Esophagus squamous epithelium (tissue), 5 donors: Measurements from ENCODE around the gene SOCS2. TPM values are rescaled to one million over a fixed set of nuclear protein-coding genes. Genes with fewer than 3 reads are reported as not detected.
"Not testable (repeated sequence)": the region's sequence is repeated elsewhere in the genome, so short reads cannot be mapped to it uniquely, and the experiment has no call there.

Experiments
- DNase-seq: peaks from one replicate; lab custom pipeline; 2025; lab: John Stamatoyannopoulos, UW
- H3K27ac ChIP-seq, 4 donors: fragments of 200-600 bp; sonication (generic); one replicate each; pipeline ENCODE4 v1.5.1; 2016 to 2019; ENCODE audit warnings: mild to moderate bottlenecking in 1 of 4
- H3K27me3 ChIP-seq, 4 donors: fragments of 200-600 bp; sonication (generic); 1 replicate in 3 of 4; 2 replicates in 1 of 4; pipeline versions ENCODE4 v1.5.1 to v1.6.0; 2017 to 2021; ENCODE audit warnings: antibody characterized with exemption in 1 of 4
- H3K36me3 ChIP-seq, 3 donors: fragments of 200-600 bp; sonication (generic); one replicate each; pipeline ENCODE4 v1.5.1; 2016 to 2019
- H3K4me1 ChIP-seq, 3 donors: fragments of 200-600 bp; sonication (generic); one replicate each; pipeline ENCODE4 v1.5.1; 2017 to 2019
- H3K4me3 ChIP-seq, 4 donors: fragments of 200-600 bp; sonication (generic); 1 replicate in 3 of 4; 2 replicates in 1 of 4; pipeline ENCODE4 v1.5.1; 2016 to 2019; ENCODE audit warnings: mild to moderate bottlenecking in 2 of 4, moderate library complexity in 1 of 4
- H3K9me3 ChIP-seq, 3 donors: fragments of 200-600 bp; sonication (generic); one replicate each; pipeline ENCODE4 v1.5.1; 2016 to 2019
- POLR2A ChIP-seq, 4 donors: fragments of 450-650 bp; IDR thresholded peaks; one replicate each; pipeline ENCODE4 v1.6.1; 2017; ENCODE audit warnings: antibody characterized with exemption in 4 of 4, mild to moderate bottlenecking in 4 of 4, moderate library complexity in 3 of 4
- WGBS, 2 donors: methylation state at CpG; one replicate each; pipeline ENCODE4 v1.1.5; 2018; 5-methylcytosine and 5-hydroxymethylcytosine counted together
- intact Hi-C: fragments of 100-400 bp; cut with DNase I; formaldehyde crosslinking; loops from one replicate; pipeline ENCODE4 v1.15.0; 2022
- total RNA-seq, 4 donors: library from RNA; depleted of rRNA; stranded (reverse); fragments of >200 nt; gene quantifications; one replicate each; pipeline ENCODE4 v1.1.0, GENCODE V29; 2016
- TF ChIP-seq, protein P1 (sequence below), 6 experiments: fragments of 450-650 bp in 4 of 6; fragments of 200-600 bp in 2 of 6; sonication (generic) in 2 of 6; IDR thresholded peaks; one replicate each; pipeline ENCODE4 v1.5.1; 2016 to 2019; ENCODE audit warnings: antibody characterized with exemption in 6 of 6, mild to moderate bottlenecking in 4 of 6, moderate library complexity in 4 of 6
- donor health status: DM: yes; HTN: yes; CAD: no.

SOCS2 gene
- total RNA-seq, 4 donors from 2014 or later: 3.4 to 18.5 (median 9.8) TPM

DNA sequence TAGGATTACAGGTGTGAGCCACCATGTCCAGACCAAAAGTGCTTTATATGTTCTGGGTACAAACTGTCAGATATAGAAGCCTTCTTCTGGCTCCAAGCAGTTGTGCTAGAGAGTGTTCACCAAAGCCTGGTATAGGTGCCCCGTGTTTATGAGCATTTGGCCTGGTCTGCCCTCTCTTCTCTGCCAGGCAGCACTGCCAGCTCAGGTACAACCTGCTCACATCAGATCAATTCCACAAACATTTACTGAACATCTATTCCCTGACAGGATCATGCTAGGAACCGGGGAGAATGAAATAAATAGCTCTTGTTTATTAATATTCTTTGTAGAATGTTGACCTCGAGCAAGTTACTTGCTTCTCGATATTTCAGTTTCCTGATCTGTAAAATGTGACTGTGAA, 20.0 kb upstream of the SOCS2 start:
- intact Hi-C loops: no loop called here
- WGBS, 2 donors: 74 to 77% methylated on average over 4 of the region's 4 CpGs
- H3K9me3 ChIP-seq: no peaks in the 10 kb centered on the region
- no peaks in the 10 kb centered on the region for H3K27me3 ChIP-seq
- no peaks in the 10 kb centered on the region for H3K36me3 ChIP-seq
- no peak overlapping the region for H3K4me3 ChIP-seq
- no peak for DNase-seq
- H3K27ac ChIP-seq: no peak overlapping the region
- no peaks in the 10 kb centered on the region for H3K4me1 ChIP-seq
- no peak for TF ChIP-seq POLR2A (IDR thresholded peaks at IDR 0.05)
- TF ChIP-seq, protein P1, sequence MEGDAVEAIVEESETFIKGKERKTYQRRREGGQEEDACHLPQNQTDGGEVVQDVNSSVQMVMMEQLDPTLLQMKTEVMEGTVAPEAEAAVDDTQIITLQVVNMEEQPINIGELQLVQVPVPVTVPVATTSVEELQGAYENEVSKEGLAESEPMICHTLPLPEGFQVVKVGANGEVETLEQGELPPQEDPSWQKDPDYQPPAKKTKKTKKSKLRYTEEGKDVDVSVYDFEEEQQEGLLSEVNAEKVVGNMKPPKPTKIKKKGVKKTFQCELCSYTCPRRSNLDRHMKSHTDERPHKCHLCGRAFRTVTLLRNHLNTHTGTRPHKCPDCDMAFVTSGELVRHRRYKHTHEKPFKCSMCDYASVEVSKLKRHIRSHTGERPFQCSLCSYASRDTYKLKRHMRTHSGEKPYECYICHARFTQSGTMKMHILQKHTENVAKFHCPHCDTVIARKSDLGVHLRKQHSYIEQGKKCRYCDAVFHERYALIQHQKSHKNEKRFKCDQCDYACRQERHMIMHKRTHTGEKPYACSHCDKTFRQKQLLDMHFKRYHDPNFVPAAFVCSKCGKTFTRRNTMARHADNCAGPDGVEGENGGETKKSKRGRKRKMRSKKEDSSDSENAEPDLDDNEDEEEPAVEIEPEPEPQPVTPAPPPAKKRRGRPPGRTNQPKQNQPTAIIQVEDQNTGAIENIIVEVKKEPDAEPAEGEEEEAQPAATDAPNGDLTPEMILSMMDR (IDR thresholded peaks at IDR 0.05): no peak

DNA sequence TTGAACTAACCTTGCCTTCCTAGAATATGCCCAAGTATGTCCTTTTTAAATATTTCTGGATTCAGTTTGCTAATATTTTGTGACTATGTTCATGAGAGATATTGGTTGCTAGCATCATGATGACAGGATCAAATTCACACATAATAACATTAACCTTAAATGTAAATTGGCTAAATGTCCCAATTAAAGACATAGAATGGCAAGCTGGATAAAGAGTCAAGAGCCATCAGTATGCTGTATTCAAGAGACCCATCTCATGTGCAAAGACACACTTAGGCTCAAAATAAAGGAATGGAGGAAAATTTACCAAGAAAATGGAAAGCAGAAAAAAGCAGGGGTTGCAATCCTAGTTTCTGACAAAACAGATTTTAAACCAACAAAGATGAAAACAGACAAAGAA, 14.6 kb upstream of the SOCS2 start:
- H3K4me1 ChIP-seq, H3K27ac ChIP-seq, H3K27me3 ChIP-seq, H3K4me3 ChIP-seq, intact Hi-C loops, DNase-seq, H3K36me3 ChIP-seq: not testable (repeated sequence)
- peaks cover 0 to 15% (median 6%) of the 10 kb centered on the region in 3 donors for H3K9me3 ChIP-seq

DNA sequence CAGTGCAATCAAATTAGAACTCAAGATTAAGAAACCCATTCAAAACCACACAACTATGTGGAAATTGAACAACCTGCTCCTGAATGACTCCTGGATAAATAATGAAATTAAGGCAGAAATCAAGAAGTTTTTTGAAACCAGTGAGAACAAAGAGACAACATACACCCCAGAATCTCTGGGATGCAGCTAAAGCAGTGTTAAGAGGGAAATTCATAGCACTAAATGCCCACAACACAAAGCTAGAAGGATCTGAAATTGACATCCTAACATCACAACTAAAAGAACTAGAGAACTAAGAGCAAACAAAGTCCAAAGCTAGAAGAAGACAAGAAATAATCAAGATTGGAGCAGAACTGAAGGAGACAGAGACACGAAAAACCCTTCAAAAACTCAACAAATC, 13.8 kb upstream of the SOCS2 start:
- DNase-seq, H3K36me3 ChIP-seq, intact Hi-C loops, H3K4me3 ChIP-seq, H3K4me1 ChIP-seq, H3K27me3 ChIP-seq, H3K27ac ChIP-seq: not testable (repeated sequence)
- WGBS, 2 donors: 74 to 89% methylated on average over 1 of the region's 1 CpG
- H3K9me3 ChIP-seq: peaks cover 0 to 15% (median 6%) of the 10 kb centered on the region in 3 donors

DNA sequence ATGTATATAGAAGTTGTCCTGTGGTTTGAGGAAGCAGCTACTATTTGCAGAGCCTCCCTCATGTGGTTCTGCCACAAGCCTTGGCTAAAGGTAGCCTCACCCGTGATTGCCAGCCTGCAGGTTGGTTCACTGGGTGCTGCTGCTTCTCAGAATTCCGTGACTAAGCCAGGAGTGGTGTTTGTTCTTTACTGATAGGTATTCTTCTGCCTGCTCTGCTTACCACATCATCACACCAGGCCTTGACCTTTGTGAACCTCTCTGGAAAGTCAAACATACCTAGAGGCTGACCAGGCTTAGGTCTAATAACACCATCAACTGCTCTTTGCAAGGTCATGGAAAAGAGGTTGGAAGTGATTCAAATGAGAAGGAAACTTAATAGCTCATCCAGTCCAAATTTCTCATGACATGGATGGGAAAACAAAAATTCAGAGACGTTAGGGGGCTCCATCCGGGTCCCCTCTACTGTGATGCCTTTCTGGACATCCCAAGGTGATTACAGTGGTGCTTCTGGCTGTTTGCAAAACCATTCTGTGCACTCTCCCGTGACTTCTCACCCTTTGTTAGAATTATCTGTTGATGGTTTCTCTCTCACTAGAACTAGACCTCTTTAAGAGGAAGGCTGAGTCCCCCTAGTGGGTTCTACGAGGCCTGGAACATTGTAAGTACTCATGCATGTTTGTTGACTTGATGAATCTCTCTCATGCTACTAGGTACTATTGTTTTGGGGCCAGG, 8.5 kb upstream of the SOCS2 start:
- no peak for TF ChIP-seq POLR2A (IDR thresholded peaks at IDR 0.05)
- TF ChIP-seq, protein P1 (IDR thresholded peaks at IDR 0.05): no peak
- Histone ChIP-seq H3K36me3 (peaks cover 0 to 10% (median 0%) of the 10 kb centered on the region in 3 donors), H3K4me3 (no peak overlapping the region), H3K27me3 (peaks cover 0 to 5% (median 0%) of the 10 kb centered on the region in 4 donors), H3K9me3 (peaks cover 0 to 5% (median under 1%) of the 10 kb centered on the region in 3 donors), H3K27ac (no peak overlapping the region), H3K4me1 (peaks cover 0 to 3% (median 0%) of the 10 kb centered on the region in 3 donors)
- intact Hi-C loops: loop anchor here (10.0 kb wide), 2 partner anchors 59 to 411 kb away; no protein-coding TSS in a partner anchor
- 60% methylated on average over 5 to 6 of the region's 6 CpGs for WGBS, 2 donors
- no peak for DNase-seq

DNA sequence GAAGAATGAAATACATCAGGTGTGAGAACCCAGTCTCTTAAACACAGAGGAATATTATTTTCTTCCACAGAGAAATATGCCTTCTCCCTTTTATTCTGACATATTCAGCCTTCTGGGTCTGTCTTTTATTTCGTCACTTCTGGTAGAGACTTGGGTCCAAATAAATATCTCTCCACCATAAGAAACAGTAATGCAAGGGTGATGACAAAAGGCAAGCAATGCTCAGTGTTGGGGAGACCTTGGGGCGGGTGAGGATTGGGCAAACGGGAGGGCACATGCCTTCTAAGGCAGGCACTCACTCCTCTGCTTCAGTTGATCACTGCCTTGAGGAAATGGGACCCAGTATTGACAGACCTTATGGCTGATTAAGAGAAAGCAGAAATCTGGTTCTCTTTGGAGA, 6.7 kb upstream of the SOCS2 start:
- 90 to 94% methylated on average over 3 of the region's 3 CpGs for WGBS, 2 donors
- no peak overlapping the region for H3K27ac ChIP-seq
- no peak for TF ChIP-seq POLR2A (IDR thresholded peaks at IDR 0.05)
- TF ChIP-seq, protein P1 (IDR thresholded peaks at IDR 0.05): no peak
- intact Hi-C loops: loop anchor here (5.0 to 10.0 kb wide), 3 partner anchors 61 to 537 kb away; no protein-coding TSS in a partner anchor
- DNase-seq: no peak
- no peak overlapping the region for H3K4me3 ChIP-seq
- H3K4me1 ChIP-seq: peaks cover 0 to 18% (median 0%) of the 10 kb centered on the region in 3 donors
- H3K36me3 ChIP-seq: peaks cover 0 to 10% (median 0%) of the 10 kb centered on the region in 3 donors
- peaks cover 0 to 6% (median 0%) of the 10 kb centered on the region in 4 donors for H3K27me3 ChIP-seq
- peaks cover 0 to 3% (median 0%) of the 10 kb centered on the region in 3 donors for H3K9me3 ChIP-seq

DNA sequence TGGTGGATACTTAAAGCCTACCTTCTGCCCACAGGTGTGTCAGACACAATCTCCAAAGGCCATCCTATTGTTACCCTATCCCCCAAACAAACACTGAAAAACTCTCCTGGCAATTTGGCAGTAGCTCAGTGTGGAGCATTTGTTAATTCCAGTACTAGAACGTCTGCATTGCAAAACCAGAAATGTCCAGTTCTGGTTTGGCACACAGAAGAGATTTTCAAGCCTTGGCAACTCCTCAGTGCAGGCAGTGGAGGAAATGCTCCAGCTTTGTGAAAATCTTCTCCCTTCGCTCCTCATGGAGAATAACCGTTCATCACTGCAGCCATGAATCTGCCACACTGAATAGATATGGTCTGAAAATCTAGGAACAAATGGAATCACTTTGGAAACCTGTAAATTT, 5.3 kb upstream of the SOCS2 start:
- WGBS, 2 donors: 60 to 62% methylated on average over 3 of the region's 3 CpGs
- Histone ChIP-seq H3K9me3 (no peaks in the 10 kb centered on the region), H3K27ac (no peak overlapping the region), H3K4me3 (no peak overlapping the region), H3K27me3 (peaks cover 0 to 15% (median 0%) of the 10 kb centered on the region in 4 donors), H3K4me1 (peaks cover under 1 to 31% (median 5%) of the 10 kb centered on the region in 3 donors), H3K36me3 (peaks cover 0 to 10% (median 0%) of the 10 kb centered on the region in 3 donors)
- intact Hi-C loops: loop anchor here (5.0 to 10.0 kb wide), 3 partner anchors 62 to 535 kb away; no protein-coding TSS in a partner anchor
- no peak for DNase-seq
- no peak for TF ChIP-seq POLR2A (IDR thresholded peaks at IDR 0.05)
- TF ChIP-seq, protein P1 (IDR thresholded peaks at IDR 0.05): no peak
